Stimulated activated CD4-positive, alpha-beta T cell treated with anti-CD3 and anti-CD28 coated beads, Interleukin-12 subunit alpha, Interleukin-12 subunit beta, amount 100 ng/mL, for 48 hours (primary cell): ENCODE data around the gene OR11L1.

Experiments used
- DNase-seq, 3 donors: peaks; one replicate each; pipeline ENCODE4 v3.0.0-alpha.2; 2020; ENCODE audit warnings: low read depth in 2 of 3, low spot score in 1 of 3

OR11L1 gene, protein sequence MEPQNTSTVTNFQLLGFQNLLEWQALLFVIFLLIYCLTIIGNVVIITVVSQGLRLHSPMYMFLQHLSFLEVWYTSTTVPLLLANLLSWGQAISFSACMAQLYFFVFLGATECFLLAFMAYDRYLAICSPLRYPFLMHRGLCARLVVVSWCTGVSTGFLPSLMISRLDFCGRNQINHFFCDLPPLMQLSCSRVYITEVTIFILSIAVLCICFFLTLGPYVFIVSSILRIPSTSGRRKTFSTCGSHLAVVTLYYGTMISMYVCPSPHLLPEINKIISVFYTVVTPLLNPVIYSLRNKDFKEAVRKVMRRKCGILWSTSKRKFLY

DNA sequence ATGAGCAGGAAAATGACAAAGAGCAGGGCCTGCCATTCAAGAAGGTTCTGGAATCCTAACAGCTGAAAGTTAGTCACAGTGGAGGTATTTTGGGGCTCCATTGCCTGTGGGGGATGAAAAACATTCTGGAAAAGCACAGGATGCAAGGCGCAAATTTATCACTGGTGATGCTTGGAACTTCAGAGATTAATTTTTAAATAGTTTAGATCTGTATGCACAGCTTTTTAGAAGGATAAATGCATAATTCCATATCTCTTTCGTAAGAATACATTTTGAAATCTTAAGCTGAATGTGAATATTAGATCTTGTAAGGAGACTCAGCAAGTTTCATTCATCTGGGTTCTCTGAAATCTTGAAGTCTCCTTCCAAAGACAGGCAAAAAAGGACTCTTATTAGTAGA, at the start of gene OR11L1:
Gene OR11L1 (minus strand): TSS at position 101 of the 400 bp plus-strand sequence. CDS start 0 bp downstream, at position 101.
- no peak for DNase-seq

DNA sequence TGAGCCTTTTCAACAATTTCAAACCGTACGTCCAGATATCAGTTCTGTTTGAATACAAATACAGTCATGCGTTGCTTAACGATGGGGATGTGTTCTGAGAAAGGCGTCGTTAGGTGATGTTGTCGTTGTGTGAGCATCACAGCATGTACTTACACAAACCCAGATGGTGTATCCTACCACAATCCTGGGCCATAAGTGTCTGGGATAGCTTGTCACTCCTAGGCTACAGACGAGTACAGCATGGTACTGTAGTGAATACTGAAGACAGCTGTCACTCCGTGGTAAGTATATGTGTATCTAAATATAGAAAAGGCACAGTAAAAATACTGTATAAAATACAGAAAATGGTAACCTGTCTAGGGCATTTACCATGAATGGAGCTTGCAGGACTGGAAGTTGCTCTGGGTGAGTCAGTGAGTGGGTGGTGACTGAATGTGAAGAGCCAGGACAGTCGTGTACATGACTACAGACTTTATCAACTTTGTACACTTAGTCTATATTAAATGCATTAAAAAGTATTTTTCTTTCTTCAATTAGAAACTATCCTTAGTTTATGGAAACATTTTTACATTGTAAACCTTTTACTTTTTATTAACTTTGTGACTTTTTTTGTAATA, 43.2 kb upstream of the OR11L1 start:
- DNase-seq, result no peak

DNA sequence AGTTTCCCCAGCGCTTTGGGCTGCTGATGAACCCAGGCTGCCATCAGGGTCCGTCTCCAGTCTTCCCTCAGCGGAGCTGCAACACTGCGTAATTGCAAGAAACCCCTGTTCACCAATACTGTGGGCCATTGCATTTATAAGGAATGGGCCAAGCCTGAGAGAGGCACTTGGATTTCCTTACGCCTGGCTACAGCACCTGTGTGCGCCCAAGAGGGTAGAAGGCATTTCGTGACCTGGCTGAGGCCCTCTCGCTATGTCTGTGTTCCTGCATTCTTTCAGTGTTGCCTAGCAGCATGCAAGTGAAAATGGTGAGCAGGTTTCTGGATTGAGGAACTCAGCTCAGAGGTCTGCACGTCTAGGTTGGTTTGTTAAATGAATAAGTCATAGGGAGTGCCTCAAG, 41.6 kb upstream of the OR11L1 start:
- DNase-seq, result no peak

DNA sequence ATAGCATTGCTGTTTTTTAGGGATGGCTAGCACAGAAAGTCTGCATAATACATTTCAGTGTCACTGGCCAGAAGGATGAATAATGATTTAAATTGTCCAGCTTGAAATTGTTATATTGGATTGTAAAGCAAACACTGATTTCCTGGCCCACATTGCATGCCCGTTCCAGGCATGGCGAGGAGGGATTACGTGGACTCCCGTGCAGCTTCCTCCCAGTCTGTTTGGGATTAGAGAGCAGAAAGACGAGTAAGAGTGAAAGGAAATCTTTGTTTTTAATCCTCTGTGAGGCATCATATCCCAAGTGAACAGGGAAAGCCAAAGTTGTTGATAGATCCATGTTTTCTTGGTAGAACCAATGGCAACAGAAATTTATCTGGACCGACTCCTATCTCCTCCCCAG, 23.7 kb upstream of the OR11L1 start:
- DNase-seq, result no peak

- no peak for DNase-seq
These were observed 22.9 kb upstream of the OR11L1 start for GRCh38 chr1:247864644-247865043.

- DNase-seq, result no peak
These were observed 21.1 kb upstream of the OR11L1 start for GRCh38 chr1:247862756-247863155.

DNA sequence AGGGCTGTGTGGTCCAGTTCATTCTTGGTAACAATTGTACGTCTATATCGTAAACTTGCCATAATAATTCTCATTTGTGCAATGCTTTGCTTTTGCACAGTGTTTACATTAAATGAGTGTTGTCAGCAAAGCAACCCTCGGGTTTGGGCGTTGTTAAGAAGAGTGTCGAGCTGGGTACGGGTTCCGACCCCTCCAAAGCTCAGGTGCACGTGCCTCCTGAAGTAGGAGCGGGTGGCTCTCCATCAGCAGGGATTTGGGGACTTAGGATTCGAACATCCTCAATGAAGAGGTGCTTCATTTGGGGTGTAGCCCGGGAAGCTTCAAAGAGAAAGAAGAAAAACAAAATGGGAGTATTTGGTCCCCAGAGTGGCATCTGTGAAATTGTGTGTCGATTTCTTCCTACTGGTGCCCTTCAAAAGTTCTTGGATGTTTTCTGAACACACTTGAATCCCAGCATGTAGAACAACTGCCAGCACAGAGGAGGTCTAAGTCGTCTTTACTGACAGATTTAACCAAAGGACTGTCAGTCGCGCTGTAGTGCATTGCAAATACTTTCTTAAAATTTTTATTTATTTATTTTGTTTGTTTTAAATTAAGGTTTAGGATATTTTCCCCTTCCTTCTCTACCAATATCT, 16.4 kb upstream of the OR11L1 start:
- no peak for DNase-seq

DNA sequence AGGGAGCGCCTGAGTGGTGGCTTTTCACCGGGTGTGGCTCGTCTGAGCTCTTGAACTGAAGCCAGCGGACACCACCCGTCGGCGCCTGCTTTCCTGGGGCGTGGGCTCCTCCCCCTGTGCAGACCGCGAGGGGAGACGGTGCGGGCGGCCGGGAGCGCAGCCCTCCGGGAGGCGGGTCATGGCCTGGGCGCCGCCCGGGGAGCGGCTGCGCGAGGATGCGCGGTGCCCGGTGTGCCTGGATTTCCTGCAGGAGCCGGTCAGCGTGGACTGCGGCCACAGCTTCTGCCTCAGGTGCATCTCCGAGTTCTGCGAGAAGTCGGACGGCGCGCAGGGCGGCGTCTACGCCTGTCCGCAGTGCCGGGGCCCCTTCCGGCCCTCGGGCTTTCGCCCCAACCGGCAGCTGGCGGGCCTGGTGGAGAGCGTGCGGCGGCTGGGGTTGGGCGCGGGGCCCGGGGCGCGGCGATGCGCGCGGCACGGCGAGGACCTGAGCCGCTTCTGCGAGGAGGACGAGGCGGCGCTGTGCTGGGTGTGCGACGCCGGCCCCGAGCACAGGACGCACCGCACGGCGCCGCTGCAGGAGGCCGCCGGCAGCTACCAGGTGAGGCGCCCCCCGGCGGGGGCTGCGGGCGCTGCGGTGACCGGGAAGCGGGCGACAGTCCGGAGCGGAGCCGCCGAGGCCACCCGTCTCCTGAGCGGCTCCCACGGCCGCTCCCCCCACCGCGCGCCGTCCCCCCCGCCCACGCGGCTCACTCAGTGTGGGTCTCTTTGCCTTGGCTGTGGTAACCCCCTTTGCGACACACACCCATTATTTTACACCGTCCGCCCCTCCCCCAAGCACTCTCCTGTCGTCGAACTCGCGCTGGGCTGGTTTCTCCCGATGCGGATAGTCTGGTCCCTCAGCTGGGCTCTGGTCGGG, 15.6 kb upstream of the OR11L1 start, which contains the start of gene TRIM58:
Gene TRIM58 (plus strand): TSS at position 119 of the 916 bp plus-strand sequence. CDS start 60 bp downstream, at position 179.
- peak in 1 of 3 donors; percentile 15 for DNase-seq

- DNase-seq, result no peak
These were observed 14.2 kb upstream of the OR11L1 start for GRCh38 chr1:247855911-247856310.

- DNase-seq, result no peak
These were observed 13.3 kb upstream of the OR11L1 start for GRCh38 chr1:247854899-247855545.

DNA sequence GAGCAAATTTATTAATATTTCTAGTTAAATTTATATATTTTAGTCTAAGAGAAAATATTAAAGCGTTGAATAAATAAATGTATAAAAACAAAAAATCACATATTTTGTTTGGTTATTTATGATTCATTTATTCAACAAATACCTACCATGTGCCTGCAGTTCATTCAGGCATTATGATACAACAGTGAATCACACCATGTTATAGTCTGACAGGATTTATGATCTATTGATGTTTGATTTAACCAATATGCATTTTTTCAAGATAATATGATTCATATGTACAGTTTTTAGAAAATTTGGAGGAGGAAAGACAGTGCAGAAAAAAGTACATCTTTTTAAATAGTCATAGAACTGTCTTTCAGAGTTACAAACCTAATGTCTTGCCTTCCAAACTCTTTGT, 7.9 kb upstream of the OR11L1 start:
- no peak for DNase-seq

- DNase-seq, result no peak
These were observed 6.7 kb upstream of the OR11L1 start for GRCh38 chr1:247848346-247848745.

GRCh38 chr1:247845693-247846017, 4.0 kb upstream of the OR11L1 start:
- DNase-seq, result no peak

GRCh38 chr1:247845011-247845692, 3.5 kb upstream of the OR11L1 start:
- DNase-seq, result no peak

- no peak for DNase-seq
These were observed 1.7 kb upstream of the OR11L1 start for GRCh38 chr1:247843411-247843810.

DNA sequence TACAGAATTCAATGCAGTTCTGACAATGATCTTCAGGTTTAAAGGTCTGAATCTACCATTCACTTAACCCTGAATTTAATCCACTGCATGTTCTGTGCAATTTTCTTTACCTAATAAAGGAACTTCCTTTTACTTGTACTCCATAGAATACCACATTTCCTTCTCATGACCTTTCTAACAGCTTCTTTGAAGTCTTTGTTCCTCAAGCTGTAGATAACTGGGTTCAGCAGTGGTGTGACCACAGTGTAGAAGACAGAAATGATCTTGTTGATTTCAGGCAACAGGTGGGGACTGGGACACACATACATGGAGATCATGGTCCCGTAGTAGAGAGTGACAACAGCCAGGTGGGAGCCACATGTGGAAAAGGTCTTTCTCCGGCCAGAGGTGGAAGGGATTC, 878 bp downstream of the OR11L1 start:
- no peak for DNase-seq

- DNase-seq, result no peak
These were observed 8.1 kb downstream of the OR11L1 start for GRCh38 chr1:247833601-247834000.

GRCh38 chr1:247829656-247830055, 12.0 kb downstream of the OR11L1 start:
- DNase-seq, result no peak

DNA sequence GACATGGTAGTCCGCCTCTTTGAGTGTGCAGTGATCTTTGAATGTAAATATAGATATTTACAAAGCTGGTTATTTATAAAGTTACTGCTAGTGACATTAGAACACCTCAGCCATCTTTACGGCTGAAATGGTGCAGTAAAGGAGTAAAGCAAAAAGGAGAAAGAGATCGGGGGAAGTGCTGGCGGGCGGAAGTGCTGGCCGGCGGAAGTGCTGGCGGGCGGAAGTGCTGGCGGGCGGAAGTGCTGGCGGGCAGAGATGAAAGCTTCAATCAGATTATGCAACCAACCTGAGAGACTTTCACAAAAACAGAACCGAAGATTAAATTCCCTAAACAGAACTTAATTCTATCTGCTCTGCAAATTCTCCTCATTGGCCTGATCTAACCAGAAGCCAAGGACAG, 16.3 kb downstream of the OR11L1 start:
- DNase-seq, result no peak

- DNase-seq, result no peak
These were observed 17.7 kb downstream of the OR11L1 start, which contains the start of gene OR14A16 for GRCh38 chr1:247824023-247824422. OR14A16 (minus strand) TSS chr1:247824119; CDS start chr1:247815729, 8,390 bp downstream.
